B cell (primary cell): ENCODE data around the gene HTR2A. TPM values are rescaled to one million over a fixed set of nuclear protein-coding genes. Genes with fewer than 3 reads are reported as not detected.

ENCODE experiments used
- ATAC-seq: fragments of 200-7000 bp; cut with Tn5 transposase; one replicate; pipeline ENCODE4 v1.10.0; 2021; ENCODE audit warnings: low read depth, mild to moderate bottlenecking, moderate number of reproducible peaks, moderate library complexity
- CTCF ChIA-PET: fragments of 350-600 bp; sonication (Branson Sonifier 250); formaldehyde crosslinking; loops from one replicate; lab custom pipeline; 2021; ENCODE audit warnings: antibody characterized with exemption, inconsistent platforms; lab: Charles Lee
- POLR2A ChIA-PET: fragments of 350-600 bp; sonication (Branson Sonifier 250); formaldehyde crosslinking; loops from one replicate; lab custom pipeline; 2021; ENCODE audit warnings: antibody characterized with exemption; lab: Charles Lee
- DNase-seq: peaks from one replicate; pipeline ENCODE4 v3.0.0; 2013
- H2AFZ ChIP-seq: 2 replicates; pipeline ENCODE4 v1.6.1; 2012; ENCODE audit warnings: mild to moderate bottlenecking, low read depth, low read length; ENCODE audit not compliant: insufficient read depth, poor library complexity, severe bottlenecking
- H3K27ac ChIP-seq, 2 donors: 1 replicate in 1 of 2; 2 replicates in 1 of 2; pipeline ENCODE4 v1.5.1; 2012 to 2013; ENCODE audit warnings: low read length in 2 of 2, mild to moderate bottlenecking in 2 of 2, moderate library complexity in 1 of 2
- H3K27me3 ChIP-seq, 4 experiments: fragments of 200-600 bp in 1 of 4; sonication (generic) in 1 of 4; replicated peaks in 1 of 4; 1 replicate in 2 of 4; 2 replicates in 2 of 4; pipeline versions ENCODE4 v1.6.1 to v1.7.0; 2013 to 2016; ENCODE audit warnings: low read length in 3 of 4, mild to moderate bottlenecking in 2 of 4, mixed read lengths in 1 of 4, moderate library complexity in 1 of 4; ENCODE audit not compliant: insufficient read depth in 4 of 4, control insufficient read depth in 3 of 4; ENCODE audit errors: control extremely low read depth in 1 of 4
- H3K36me3 ChIP-seq, 2 experiments: replicated peaks in 1 of 2; 1 replicate in 1 of 2; 2 replicates in 1 of 2; pipeline versions ENCODE4 v1.6.1 to v1.7.1; 2013; ENCODE audit warnings: low read length in 1 of 2; ENCODE audit not compliant: insufficient read depth in 2 of 2, control insufficient read depth in 1 of 2; ENCODE audit errors: control extremely low read depth in 1 of 2, extremely low read depth in 1 of 2
- H3K4me1 ChIP-seq, 2 donors: fragments of 200-600 bp in 1 of 2; sonication (generic) in 1 of 2; 1 replicate in 1 of 2; 2 replicates in 1 of 2; pipeline versions ENCODE4 v1.5.1 to v1.6.1; 2013 to 2017; ENCODE audit warnings: low read length in 2 of 2; ENCODE audit not compliant: control insufficient read depth in 2 of 2, insufficient read depth in 2 of 2
- H3K4me2 ChIP-seq: replicated peaks from 2 replicates; pipeline ENCODE3; 2012; ENCODE audit warnings: mild to moderate bottlenecking, low read depth, low read length; ENCODE audit not compliant: poor library complexity, severe bottlenecking
- H3K4me3 ChIP-seq, 5 experiments: fragments of 200-600 bp in 1 of 5; sonication (generic) in 1 of 5; 1 replicate in 3 of 5; 2 replicates in 2 of 5; pipeline versions ENCODE4 v1.5.1 to v1.7.0; 2011 to 2016; ENCODE audit warnings: low read length in 4 of 5, mild to moderate bottlenecking in 4 of 5, low read depth in 2 of 5, control low read depth in 1 of 5, moderate library complexity in 1 of 5; ENCODE audit not compliant: insufficient read depth in 1 of 5; ENCODE audit errors: control extremely low read depth in 1 of 5, extremely low read depth in 1 of 5
- H3K79me2 ChIP-seq: fragments of 200-600 bp; sonication (generic); one replicate; pipeline ENCODE4 v1.6.0; 2016; ENCODE audit warnings: low read length; ENCODE audit not compliant: control insufficient read depth, insufficient read depth
- H3K9ac ChIP-seq: fragments of 200-600 bp; sonication (generic); 2 replicates; pipeline ENCODE4 v1.6.1; 2017; ENCODE audit warnings: mild to moderate bottlenecking, low read length, moderate library complexity
- H3K9me3 ChIP-seq, 3 donors: one replicate each; pipeline versions ENCODE4 v1.6.1 to v1.7.1; 2013; ENCODE audit warnings: low read length in 2 of 3; ENCODE audit not compliant: control insufficient read depth in 2 of 3, insufficient read depth in 1 of 3; ENCODE audit errors: control extremely low read depth in 1 of 3
- H4K20me1 ChIP-seq: 2 replicates; pipeline ENCODE4 v1.6.0; 2012; ENCODE audit warnings: mild to moderate bottlenecking, low read length; ENCODE audit not compliant: insufficient read depth, control insufficient read depth, poor library complexity, severe bottlenecking
- H3K27ac Mint-ChIP-seq: one replicate; pipeline ENCODE4 v1.8.0; 2021; ENCODE audit warnings: mixed read lengths
- H3K27me3 Mint-ChIP-seq: one replicate; pipeline ENCODE4 v1.8.0; 2021; ENCODE audit warnings: mixed read lengths
- H3K4me1 Mint-ChIP-seq: one replicate; pipeline ENCODE4 v1.8.0; 2021; ENCODE audit warnings: mixed read lengths
- H3K4me3 Mint-ChIP-seq: one replicate; pipeline ENCODE4 v1.8.0; 2021; ENCODE audit warnings: mixed read lengths
- H3K9me3 Mint-ChIP-seq: one replicate; pipeline ENCODE4 v1.8.0; 2022; ENCODE audit warnings: mixed read lengths; ENCODE audit not compliant: insufficient read depth
- EZH2 ChIP-seq: IDR thresholded peaks from 2 replicates; pipeline ENCODE4 v1.6.1; 2012; ENCODE audit warnings: borderline replicate concordance, low read depth, mild to moderate bottlenecking, moderate library complexity, low read length; ENCODE audit not compliant: insufficient read depth, poor library complexity, severe bottlenecking
- WGBS: methylation state at CpG from one replicate; pipeline ENCODE4 v1.1.5; 2013; ENCODE audit warnings: missing lambda C conversion rate; ENCODE audit not compliant: insufficient coverage; 5-methylcytosine and 5-hydroxymethylcytosine counted together
- intact Hi-C: fragments of 100-400 bp; cut with micrococcal nuclease; formaldehyde crosslinking; loops from one replicate; pipeline ENCODE4 v1.10.0; 2022
- polyA plus RNA-seq: library from polyadenylated mRNA; depleted of rRNA; stranded (reverse); fragments of >200 nt; gene quantifications from 2 replicates; pipeline ENCODE4 v1.2.3, GENCODE V29; 2012
- total RNA-seq, 2 donors: library from RNA; stranded (reverse); fragments of 120-200 nt in 1 of 2; gene quantifications; 1 replicate in 1 of 2; 2 replicates in 1 of 2; pipeline versions ENCODE4 v1.2.3 to v1.2.4, GENCODE V29; 2013 to 2022
- TF ChIP-seq, protein P1 (sequence below): fragments of 200-600 bp; IDR thresholded peaks from one replicate; pipeline ENCODE4 v1.8.0; 2022; ENCODE audit warnings: antibody characterized with exemption, mild to moderate bottlenecking

The HTR2A gene
- total and polyA plus RNA-seq, 2 donors (not counting 1 experiment from before 2014, with no cell fraction given), result not detected

GRCh38 chr13:46855166-46855565 lies 41.7 kb downstream of the HTR2A start:
- Histone ChIP-seq H3K9me3 (no peaks in the 10 kb centered on the region), H2AFZ (no peak overlapping the region), H3K4me3 (no peak overlapping the region), H3K27me3 (peaks cover 0 to 4% (median 0%) of the 10 kb centered on the region in 4 experiments), H3K36me3 (no peaks in the 10 kb centered on the region), H3K4me2 (no peak overlapping the region), H3K9ac (no peak overlapping the region), H3K4me1 (no peaks in the 10 kb centered on the region), H4K20me1 (no peaks in the 10 kb centered on the region), H3K27ac (no peak overlapping the region), H3K79me2 (no peaks in the 10 kb centered on the region)
- Mint-ChIP-seq H3K27me3 (peaks cover 16% of the 10 kb centered on the region), H3K4me1 (no peaks in the 10 kb centered on the region), H3K4me3 (no peak overlapping the region), H3K27ac (no peak overlapping the region), H3K9me3 (no peaks in the 10 kb centered on the region)
- no peak for DNase-seq
- CTCF ChIA-PET, result no interaction called here
- POLR2A ChIA-PET, result no interaction called here
- intact Hi-C loops, result no loop called here
- no peak for TF ChIP-seq EZH2
- TF ChIP-seq, protein P1, sequence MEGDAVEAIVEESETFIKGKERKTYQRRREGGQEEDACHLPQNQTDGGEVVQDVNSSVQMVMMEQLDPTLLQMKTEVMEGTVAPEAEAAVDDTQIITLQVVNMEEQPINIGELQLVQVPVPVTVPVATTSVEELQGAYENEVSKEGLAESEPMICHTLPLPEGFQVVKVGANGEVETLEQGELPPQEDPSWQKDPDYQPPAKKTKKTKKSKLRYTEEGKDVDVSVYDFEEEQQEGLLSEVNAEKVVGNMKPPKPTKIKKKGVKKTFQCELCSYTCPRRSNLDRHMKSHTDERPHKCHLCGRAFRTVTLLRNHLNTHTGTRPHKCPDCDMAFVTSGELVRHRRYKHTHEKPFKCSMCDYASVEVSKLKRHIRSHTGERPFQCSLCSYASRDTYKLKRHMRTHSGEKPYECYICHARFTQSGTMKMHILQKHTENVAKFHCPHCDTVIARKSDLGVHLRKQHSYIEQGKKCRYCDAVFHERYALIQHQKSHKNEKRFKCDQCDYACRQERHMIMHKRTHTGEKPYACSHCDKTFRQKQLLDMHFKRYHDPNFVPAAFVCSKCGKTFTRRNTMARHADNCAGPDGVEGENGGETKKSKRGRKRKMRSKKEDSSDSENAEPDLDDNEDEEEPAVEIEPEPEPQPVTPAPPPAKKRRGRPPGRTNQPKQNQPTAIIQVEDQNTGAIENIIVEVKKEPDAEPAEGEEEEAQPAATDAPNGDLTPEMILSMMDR, result no peak
- WGBS, result 20% methylated on average over 1 of the region's 2 CpGs
- no peak for ATAC-seq

DNA sequence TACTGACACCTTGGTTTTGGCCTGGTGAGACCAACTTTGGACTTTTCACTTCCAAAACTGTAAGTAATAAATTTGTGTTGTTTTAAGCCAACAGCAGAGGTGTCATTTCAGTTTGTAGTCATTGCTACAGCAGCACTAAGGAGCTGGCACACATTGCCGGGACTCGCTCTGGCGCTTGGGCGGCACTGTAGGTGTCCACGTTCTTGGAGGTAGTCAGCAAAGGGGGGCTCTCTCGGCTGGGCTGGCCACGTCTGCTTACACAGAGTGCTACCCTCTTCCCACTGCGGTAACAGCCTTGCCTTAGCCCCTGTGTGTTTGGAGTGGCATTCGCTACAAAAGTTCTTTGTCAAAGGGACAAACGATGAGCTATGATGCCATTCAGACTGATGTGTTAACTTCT lies 44.7 kb downstream of the HTR2A start:
- Histone ChIP-seq H3K9ac (no peak overlapping the region), H2AFZ (no peak overlapping the region), H3K27ac (no peak overlapping the region), H3K27me3 (peaks cover 0 to 4% (median 0%) of the 10 kb centered on the region in 4 experiments), H3K79me2 (no peaks in the 10 kb centered on the region), H3K9me3 (no peaks in the 10 kb centered on the region), H3K36me3 (no peaks in the 10 kb centered on the region), H3K4me1 (no peaks in the 10 kb centered on the region), H3K4me3 (no peak overlapping the region), H4K20me1 (no peaks in the 10 kb centered on the region), H3K4me2 (no peak overlapping the region)
- Mint-ChIP-seq H3K4me1 (no peaks in the 10 kb centered on the region), H3K27ac (no peak overlapping the region), H3K9me3 (no peaks in the 10 kb centered on the region), H3K4me3 (no peak overlapping the region), H3K27me3 (peaks cover 21% of the 10 kb centered on the region)
- CTCF ChIA-PET, result no interaction called here
- DNase-seq, result no peak
- no peak for ATAC-seq
- intact Hi-C loops, result no loop called here
- WGBS, result 93% methylated on average over 10 of the region's 10 CpGs
- TF ChIP-seq, protein P1, result no peak
- no peak for TF ChIP-seq EZH2
- POLR2A ChIA-PET, result no interaction called here
